Stimulated activated CD4-positive, alpha-beta T cell treated with anti-CD3 and anti-CD28 coated beads, Interleukin-1b, Interleukin-23, amount 100 ng/mL, for 48 hours (primary cell): ENCODE measurements around the gene TBX5.

Experiments
- DNase-seq: peaks from one replicate; pipeline ENCODE4 v3.0.0-alpha.2; 2020

The TBX5 gene

GRCh38 chr12:114430306-114430705 lies 24.4 kb upstream of the TBX5 start:
- no peak for DNase-seq

DNA sequence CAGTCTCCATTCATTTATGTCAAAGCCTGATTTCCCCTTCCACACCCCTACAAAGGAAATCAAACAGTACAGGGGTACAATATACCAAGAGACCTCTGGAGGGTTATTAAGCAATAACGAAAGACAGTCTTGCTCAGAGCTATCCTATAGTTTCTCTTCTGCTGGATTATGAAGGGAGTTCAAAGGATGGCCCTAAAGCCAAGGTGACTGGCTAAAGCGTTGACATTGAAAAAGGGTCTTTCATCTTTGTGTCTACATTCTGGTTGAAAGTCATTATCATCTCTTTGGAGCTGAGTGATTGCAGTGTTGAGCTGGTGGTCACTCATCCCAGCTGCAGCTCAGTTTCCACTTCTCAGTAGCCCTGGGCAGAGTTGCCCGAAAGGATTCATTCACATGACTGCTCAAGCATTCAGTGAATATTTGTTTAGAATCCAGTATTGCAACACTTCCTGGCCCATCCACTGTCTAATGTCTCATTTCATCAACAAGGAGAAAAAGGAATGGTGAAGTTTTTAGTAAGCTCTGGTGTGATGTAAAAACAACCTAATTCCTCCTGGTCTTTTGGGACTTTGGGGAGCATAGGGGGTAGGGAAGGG lies 19.2 kb upstream of the TBX5 start:
- no peak for DNase-seq

- DNase-seq: no peak
Measured at GRCh38 chr12:114420944-114421335, 15.0 kb upstream of the TBX5 start.

GRCh38 chr12:114420182-114420943 lies 14.4 kb upstream of the TBX5 start:
- DNase-seq: no peak

- DNase-seq: no peak
Measured at GRCh38 chr12:114416028-114416427, 10.1 kb upstream of the TBX5 start.

DNA sequence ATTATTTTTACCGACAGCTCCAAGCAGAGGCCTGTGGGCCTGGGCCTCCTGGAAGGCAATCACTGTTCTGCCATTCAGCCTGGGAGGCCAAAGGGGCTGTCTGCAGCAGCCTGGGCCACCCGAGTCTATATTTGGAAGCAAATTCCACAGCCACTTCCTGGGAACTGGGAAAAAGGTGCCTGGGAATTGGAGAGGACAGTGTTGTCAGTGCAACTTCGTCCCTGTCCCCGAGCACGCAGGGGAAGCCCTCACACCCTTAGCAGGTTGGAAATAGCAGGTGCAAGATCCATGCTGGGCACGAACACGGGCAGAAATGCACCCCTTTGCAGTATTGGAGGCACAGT lies 9.6 kb upstream of the TBX5 start:
- no peak for DNase-seq

- no peak for DNase-seq
Measured at GRCh38 chr12:114414866-114415524, 9.1 kb upstream of the TBX5 start.

GRCh38 chr12:114414031-114414865 lies 8.3 kb upstream of the TBX5 start:
- DNase-seq: no peak

GRCh38 chr12:114412825-114413749 lies 7.1 kb upstream of the TBX5 start:
- no peak for DNase-seq

GRCh38 chr12:114412307-114412706 lies 6.4 kb upstream of the TBX5 start:
- DNase-seq: no peak

GRCh38 chr12:114411071-114411837 lies 5.3 kb upstream of the TBX5 start:
- DNase-seq: no peak

GRCh38 chr12:114409852-114410600 lies 4.1 kb upstream of the TBX5 start:
- DNase-seq: no peak

- no peak for DNase-seq
Measured at GRCh38 chr12:114408886-114409851, 3.2 kb upstream of the TBX5 start.

DNA sequence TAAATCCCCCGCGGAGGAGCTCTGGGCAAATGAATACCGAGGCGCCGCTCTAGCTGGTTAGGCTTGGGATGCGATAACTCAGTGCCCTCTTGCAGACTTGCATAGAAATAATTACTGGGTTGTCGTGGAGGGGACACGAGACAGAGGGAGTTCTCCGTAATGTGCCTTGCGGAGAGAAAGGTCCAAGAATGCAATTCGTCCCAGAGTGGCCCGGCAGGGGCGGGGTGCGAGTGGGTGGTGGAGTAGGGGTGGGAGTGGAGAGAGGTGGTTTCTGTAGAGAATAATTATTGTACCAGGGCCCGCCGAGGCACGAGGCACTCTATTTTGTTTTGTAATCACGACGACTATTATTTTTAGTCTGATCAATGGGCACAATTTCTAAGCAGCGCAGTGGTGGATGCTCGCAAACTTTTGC lies 2.5 kb upstream of the TBX5 start:
- DNase-seq: no peak

DNA sequence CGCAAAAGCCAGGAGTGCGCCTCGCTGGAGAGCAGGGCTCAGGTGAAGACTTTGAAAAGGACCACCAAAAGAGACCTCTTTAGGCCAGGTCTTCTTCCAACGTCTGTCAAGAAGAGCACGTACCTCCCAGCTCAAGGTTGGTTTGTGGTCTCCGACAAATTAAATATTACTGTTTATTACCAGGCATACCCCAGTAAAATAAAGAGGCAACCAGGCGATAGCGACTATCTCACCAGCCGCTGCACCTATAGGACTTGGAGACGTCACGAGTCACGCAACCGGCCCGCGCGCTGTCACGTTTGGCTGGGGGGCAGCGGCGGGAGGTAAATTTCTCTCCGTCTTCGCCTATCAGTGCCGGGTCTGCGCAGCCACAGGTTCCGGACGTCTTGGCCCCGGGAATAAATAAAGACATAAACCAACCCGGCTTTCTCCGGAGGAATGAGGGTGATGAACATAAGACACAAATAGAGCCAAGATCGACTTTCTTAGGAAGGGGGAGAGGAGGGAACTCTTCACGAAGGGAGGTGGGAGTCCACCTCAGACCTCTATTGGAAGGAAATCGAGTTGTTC lies 2.0 kb upstream of the TBX5 start:
- no peak for DNase-seq

DNA sequence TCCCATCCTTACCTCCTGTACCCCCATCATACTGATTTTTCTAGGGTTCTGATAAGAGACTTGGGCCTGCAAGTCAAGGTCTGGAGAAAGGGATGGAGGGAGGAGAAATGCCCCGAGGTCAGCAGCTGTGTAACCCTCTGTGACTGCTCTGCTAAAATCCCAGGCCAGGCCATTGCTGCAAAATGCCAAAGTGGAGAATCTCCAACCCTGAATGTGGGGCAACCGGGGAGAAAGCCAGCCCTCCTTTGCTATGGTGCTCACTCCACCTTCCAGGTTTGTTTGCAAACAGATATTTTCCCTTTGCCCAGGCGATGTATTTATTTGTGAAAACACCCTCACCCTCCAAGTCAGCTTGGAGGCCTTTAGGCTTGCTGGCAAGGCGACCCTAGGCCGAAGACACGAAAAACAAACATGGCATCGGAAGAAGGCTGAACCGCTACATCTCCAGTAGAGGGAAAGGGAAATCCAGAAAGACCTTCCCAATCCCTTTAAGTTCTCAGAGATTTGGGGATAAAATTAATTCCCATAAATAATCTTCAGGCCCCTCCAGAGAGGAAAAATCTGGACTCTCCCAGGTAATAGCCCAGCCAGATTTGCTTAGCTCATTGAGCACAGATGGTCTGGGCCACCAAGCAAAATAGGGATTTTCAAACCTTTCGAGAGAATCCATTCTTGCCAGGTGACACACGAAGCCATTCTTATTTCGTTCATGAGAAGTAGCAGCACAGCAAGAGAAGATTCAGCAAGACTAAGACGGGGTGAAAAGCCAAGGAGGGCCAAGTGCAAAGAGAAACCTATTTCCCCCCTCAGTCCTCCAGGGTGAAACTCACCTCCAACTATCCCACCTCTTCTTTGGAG lies 1.3 kb upstream of the TBX5 start:
- DNase-seq: no peak

DNA sequence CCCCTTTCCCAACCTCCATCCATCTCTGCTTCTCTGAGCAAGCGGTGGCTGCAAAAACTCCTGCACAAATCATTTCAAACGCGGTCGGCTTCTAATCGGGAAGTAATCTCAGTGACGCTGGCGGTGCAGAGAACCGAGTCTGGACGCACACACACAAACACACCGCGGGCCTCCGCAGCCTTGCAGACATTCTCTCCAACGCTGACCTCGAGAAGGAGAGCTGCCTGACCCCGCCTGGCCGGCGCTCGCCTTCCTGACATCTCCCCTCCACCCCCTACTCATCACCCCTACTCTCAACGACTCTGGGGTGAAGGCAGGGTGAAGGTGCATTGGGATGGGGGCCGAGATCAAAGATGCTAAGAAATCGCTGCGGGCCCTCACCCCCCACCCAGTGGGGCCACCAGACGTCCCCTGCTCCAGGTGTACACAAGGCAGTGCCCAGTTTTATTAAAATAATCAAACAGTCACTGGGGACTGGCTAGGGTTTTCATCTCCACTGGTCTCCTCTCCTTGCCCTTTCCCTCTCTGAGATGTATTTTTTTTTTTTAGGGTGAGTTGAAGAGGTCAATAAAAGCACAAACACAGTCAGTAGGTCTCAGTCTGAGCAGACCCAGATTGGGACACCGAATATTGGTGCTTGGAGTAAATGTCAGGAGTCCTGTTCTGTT lies 506 bp upstream of the TBX5 start:
- DNase-seq: no peak
